ENCODE results near the gene PFKFB3. TPM values are rescaled to one million over a fixed set of nuclear protein-coding genes. Genes with fewer than 3 reads are reported as not detected.
A peak's percentile ranks its signal among the peaks of the same experiment; 100 is the strongest.

PFKFB3 gene
- total and polyA plus RNA-seq, 9 of the 15 experiments (the other 6 are each of a cell fraction or from before 2014, with no cell fraction given), result 0.46 to 21.6 (median 7.8) TPM

DNA sequence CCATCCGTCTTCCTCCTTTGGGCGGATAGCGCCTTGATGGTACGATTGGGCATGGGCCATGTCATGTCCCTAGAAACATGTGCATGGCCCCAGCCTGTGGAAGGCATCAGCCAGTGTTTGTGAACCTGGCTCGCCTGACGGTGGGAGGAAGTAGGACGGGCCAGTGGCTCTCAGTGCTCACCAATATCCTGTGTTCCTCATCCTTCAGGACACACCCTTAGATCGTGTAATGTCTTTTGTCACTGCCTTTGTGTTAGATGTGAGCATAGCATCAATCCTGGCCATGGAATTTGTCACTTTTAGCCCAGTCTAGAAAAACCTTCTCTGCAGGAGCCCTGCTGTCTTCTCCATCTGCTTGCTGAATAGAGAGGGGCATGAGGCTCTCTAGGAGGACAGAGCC, 77.6 kb downstream of the PFKFB3 start:
- DNase-seq (ENCODE audit: extremely low read depth in 1 of 4, low spot score in 3 of 4), result no peak
- H2AFZ ChIP-seq (ENCODE audit: low read depth, low read length), result no peak overlapping the region
- in situ Hi-C loops (cut with MboI) (no loop called here), intact Hi-C loops (cut with micrococcal nuclease) (no loop called here)
- no TSS peak for BruUV-seq (replicated peaks)
- no peaks in the 10 kb centered on the region for H4K20me1 ChIP-seq (replicated peaks; ENCODE audit: control insufficient read depth, insufficient read depth, low read length)
- TF ChIP-seq SPI1 (IDR thresholded peaks at IDR 0.05; ENCODE audit: borderline replicate concordance, low read depth, low read length) (peak; percentile 21; the same call in 1 of the 2 replicates), SIN3A (IDR thresholded peaks at IDR 0.05; ENCODE audit: borderline replicate concordance in 2 of 2, control insufficient read depth in 1 of 2, low read depth in 2 of 2, low read length in 2 of 2) (no peak), ZNF696 (CRISPR knock-in tag; conservative IDR thresholded peaks at IDR 0.05) (no peak)
- no peaks in the 10 kb centered on the region for H3K79me2 ChIP-seq (ENCODE audit: control insufficient read depth, insufficient read depth, low read length)
- H3K4me1 ChIP-seq (replicated peaks in 1 of 2; ENCODE audit: control insufficient read depth in 2 of 2, insufficient read depth in 2 of 2, low read length in 2 of 2), result peaks cover 2 to 17% of the 10 kb centered on the region in 2 experiments
- ChIA-PET POLR2A (interaction anchor here (0.9 to 1.2 kb wide), 3 partner anchors 14 to 21 kb away, joined by 4 to 5 read pairs (median 4); no protein-coding TSS in a partner anchor), CTCF (ENCODE audit: low intra/inter-chr PET ratio) (no interaction called here)
- H3K27me3 ChIP-seq (ENCODE audit: control insufficient read depth in 2 of 2, insufficient read depth in 2 of 2, low read length in 2 of 2), result peaks cover 3 to 17% of the 10 kb centered on the region in 2 experiments; a peak in 4 of 5 replicates
- no peaks in the 10 kb centered on the region for H3K9me1 ChIP-seq (ENCODE audit: control insufficient read depth, insufficient read depth, low read length)
- no peak overlapping the region for H3K4me3 ChIP-seq
- 53% methylated on average over 7 of the region's 8 CpGs for WGBS (ENCODE audit: insufficient coverage, low coverage, missing lambda C conversion rate)
- no peak overlapping the region for H3K9ac ChIP-seq (ENCODE audit: insufficient read depth in 1 of 2, low read depth in 2 of 2, low read length in 2 of 2)
- no peaks in the 10 kb centered on the region for H3K9me3 ChIP-seq (replicated peaks; ENCODE audit: control insufficient read depth, insufficient read depth, low read depth, low read length)
- H3K27ac ChIP-seq (ENCODE audit: extremely low read depth, low read depth, low read length), result no peak overlapping the region
- peak; percentile 45; the same call in 2 of the 3 replicates for ATAC-seq
- FAIRE-seq, result no peak
- no peaks in the 10 kb centered on the region for H3K36me3 ChIP-seq (ENCODE audit: control insufficient read depth, insufficient read depth, low read length)
- H3K4me2 ChIP-seq (ENCODE audit: insufficient read depth, low read length), result no peak overlapping the region

DNA sequence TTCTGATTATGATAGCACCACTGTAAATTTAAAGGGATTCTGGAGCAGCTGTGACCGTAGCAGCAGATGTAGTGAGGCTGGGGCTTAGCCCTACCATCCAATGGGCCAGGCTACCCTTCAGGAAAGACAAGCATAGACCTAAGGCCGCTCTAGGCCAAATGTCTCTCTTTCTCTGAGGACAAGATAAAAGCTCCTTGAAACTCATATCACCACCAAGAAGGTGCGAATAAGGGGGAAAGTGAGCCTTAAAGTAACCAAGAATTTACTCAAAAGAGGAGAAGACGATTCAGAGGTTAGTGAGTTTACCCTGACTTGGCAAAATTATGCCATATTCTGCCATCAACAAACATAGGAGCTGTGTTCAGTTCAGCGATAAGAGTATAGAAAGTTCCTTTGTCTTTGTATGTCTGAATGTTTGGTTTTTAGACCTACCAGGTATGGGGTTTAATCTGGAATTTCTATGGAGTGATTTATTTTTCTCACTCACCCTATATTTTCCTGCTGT, 79.8 kb downstream of the PFKFB3 start:
- H3K79me2 ChIP-seq (ENCODE audit: control insufficient read depth, insufficient read depth, low read length), result no peaks in the 10 kb centered on the region
- H3K27me3 ChIP-seq (ENCODE audit: control insufficient read depth in 2 of 2, insufficient read depth in 2 of 2, low read length in 2 of 2), result peaks cover 3 to 17% of the 10 kb centered on the region in 2 experiments; a peak in 4 of 5 replicates
- POLR2A ChIA-PET, result interaction anchor here (0.6 to 0.9 kb wide), 2 partner anchors 54 to 798 kb away, joined by 3 to 4 read pairs; no protein-coding TSS in a partner anchor
- H3K9me3 ChIP-seq (replicated peaks; ENCODE audit: control insufficient read depth, insufficient read depth, low read depth, low read length), result no peaks in the 10 kb centered on the region
- no peaks in the 10 kb centered on the region for H4K20me1 ChIP-seq (replicated peaks; ENCODE audit: control insufficient read depth, insufficient read depth, low read length)
- DNase-seq (ENCODE audit: extremely low read depth in 1 of 4, low spot score in 3 of 4) (no peak), FAIRE-seq (no peak), ATAC-seq (no peak)
- 0 out of 2 replicates have a peak, but pooled peaks have one; percentile 23 for TF ChIP-seq ZNF316 (IDR thresholded peaks at IDR 0.05)
- no peak for TF ChIP-seq ZNF778 (CRISPR knock-in tag; IDR thresholded peaks at IDR 0.05)
- TF ChIP-seq KDM1A (IDR thresholded peaks at IDR 0.05), result no peak
- no peak for TF ChIP-seq GTF2F1 (IDR thresholded peaks at IDR 0.05; ENCODE audit: low read depth, low read length)
- TF ChIP-seq C11orf30 (IDR thresholded peaks at IDR 0.05; ENCODE audit: low read depth), result peak; percentile 27; the same call in 1 of the 2 replicates
- TF ChIP-seq XRCC3 (IDR thresholded peaks at IDR 0.05), result no peak
- no peak for TF ChIP-seq HCFC1 (IDR thresholded peaks at IDR 0.05; ENCODE audit: low read depth, low read length)
- no peak for TF ChIP-seq CCNT2 (IDR thresholded peaks at IDR 0.05; ENCODE audit: borderline replicate concordance, extremely low read depth, insufficient read length, low read depth, low read length)
- TF ChIP-seq MBD2 (IDR thresholded peaks at IDR 0.05; ENCODE audit: borderline replicate concordance, low read depth), result no peak
- peaks cover 0 to 17% of the 10 kb centered on the region in 2 experiments; a peak in 3 of 5 replicates for H3K4me1 ChIP-seq (replicated peaks in 1 of 2; ENCODE audit: control insufficient read depth in 2 of 2, insufficient read depth in 2 of 2, low read length in 2 of 2)
- CTCF ChIA-PET (ENCODE audit: low intra/inter-chr PET ratio), result no interaction called here
- H3K36me3 ChIP-seq (ENCODE audit: control insufficient read depth, insufficient read depth, low read length), result no peaks in the 10 kb centered on the region
- no peak overlapping the region for H3K9ac ChIP-seq (ENCODE audit: insufficient read depth in 1 of 2, low read depth in 2 of 2, low read length in 2 of 2)
- WGBS (ENCODE audit: insufficient coverage, low coverage, missing lambda C conversion rate), result 10% methylated on average over 5 of the region's 5 CpGs
- no TSS peak for BruUV-seq (replicated peaks)
- in situ Hi-C loops (cut with MboI) (no loop called here), intact Hi-C loops (cut with micrococcal nuclease) (no loop called here)
- H3K9me1 ChIP-seq (ENCODE audit: control insufficient read depth, insufficient read depth, low read length), result no peaks in the 10 kb centered on the region
- H3K4me3 ChIP-seq, result no peak overlapping the region
- no peak overlapping the region for H3K4me2 ChIP-seq (ENCODE audit: insufficient read depth, low read length)
- no peak overlapping the region for H2AFZ ChIP-seq (ENCODE audit: low read depth, low read length)
- H3K27ac ChIP-seq (ENCODE audit: extremely low read depth, low read depth, low read length), result no peak overlapping the region
